ELR (cell line): ENCODE results near the gene GPER1.
"Not testable (repeated sequence)": the region's sequence is repeated elsewhere in the genome, so short reads cannot be mapped to it uniquely, and the experiment has no call there.

Source experiments
- DNase-seq: peaks from one replicate; pipeline ENCODE4 v3.0.0-alpha.2; 2015; ENCODE audit warnings: low read depth

GPER1 gene

DNA sequence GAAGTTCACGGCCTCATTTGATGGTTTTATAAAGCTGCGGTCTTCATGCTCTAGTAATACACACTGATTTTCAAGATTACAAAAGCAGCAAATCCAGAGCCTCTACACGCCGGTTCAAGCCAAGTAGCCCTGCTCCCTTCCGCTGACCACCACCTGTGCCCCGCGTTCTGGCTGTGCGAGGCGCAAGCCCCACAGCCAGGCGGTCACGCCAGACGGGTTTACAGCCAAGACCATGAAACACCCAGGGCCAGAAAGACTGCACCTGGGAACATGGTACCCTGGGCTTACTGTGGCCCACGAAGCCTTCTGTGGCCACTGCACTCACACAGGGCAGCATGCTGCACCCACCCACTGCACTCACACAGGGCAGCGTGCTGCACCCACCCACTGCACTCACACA lies 33.6 kb downstream of the GPER1 start:
- no peak for DNase-seq

DNA sequence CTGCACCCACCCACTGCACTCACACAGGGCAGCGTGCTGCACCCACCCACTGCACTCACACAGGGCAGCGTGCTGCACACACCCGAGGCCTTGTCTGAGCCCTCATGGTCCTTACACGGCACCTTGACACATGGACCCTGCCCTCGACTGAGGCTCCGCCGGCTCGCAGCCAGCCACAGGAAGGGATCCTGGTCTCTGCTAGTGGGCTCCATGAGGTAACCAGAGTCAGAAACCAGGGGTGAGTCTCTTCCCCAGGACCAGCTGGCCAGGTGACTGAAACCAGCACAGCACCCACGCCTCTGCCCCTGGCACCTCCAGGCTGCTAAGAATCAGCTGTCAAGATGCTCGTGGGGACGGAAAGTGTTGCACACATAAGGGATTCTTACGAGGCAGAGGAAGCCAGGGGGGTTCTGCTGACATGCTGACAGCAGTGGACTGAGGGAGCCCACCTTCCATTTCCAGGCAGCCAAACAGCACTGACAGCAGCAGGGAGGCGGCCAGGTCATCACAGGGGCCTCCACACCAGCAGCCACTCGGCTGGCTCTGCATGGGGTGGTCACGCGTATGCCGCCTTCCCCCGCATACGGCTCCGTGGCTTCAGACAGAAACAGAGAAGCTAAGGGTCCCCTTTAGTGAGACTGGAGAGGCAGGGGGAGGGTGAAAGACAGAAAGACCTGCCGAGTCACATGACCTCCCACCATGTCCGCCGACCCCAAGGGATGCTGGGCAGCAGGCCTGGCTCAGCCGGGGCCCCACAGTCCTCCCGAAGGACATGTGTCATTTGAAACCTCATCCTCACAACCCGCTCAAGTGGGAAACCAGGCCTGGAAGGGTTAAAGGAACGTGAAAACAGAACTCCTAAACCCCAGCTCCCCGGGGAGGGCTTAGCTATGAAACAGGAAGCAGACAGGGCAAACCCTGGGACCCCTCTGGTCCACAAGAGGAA lies 34.2 kb downstream of the GPER1 start:
- no peak for DNase-seq

DNA sequence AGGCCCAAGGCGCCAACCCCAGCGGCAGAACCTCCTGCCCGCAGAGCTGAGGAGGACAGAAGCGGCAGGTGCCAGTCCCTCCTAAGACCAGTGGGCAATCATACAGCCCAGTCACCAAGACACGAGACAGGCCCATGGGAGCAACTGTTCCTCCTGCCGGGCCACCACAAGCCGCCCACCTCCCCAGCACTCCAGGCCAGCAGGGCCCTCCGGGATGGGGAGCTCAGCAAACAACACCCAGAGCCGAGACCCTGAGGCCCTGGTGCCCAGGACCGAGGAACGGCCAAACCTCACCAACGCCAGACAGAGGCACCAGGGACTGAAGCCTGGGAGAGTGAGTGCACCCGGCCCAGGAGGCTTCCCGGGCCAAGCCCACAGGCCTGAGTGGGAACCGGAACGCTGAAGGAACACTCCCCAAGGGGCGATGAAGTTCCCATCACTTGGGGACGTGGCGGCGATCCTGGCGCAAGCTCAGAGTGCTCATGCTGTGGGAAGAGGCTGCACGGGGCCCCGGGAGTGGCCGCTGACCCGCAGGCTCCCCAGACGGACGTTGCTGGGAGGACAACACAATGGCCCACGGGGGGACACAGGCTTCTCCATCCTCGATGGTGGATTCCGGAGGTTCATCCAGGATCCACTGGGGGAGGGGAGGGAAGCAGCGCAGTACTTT lies 35.1 kb downstream of the GPER1 start:
- no peak for DNase-seq

DNA sequence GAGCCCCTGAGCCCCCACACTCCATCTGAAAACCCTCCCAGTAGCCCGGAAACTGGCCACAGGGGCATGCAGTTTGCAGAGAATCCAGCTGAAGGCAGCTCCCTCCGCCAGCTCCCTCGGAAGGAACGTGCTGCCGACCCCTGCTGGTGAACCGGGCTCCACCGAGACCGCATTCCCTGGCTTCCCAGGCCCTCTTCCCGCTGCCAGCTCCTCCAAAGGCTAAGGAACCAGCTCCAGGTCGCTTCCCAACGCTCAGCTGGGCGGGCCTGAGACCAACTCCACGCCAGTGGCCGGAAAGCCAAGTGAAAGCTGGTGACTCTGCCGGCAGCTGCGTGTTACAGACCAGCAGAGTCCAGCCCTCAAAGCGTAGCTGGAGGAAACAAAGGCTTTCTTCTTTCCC lies 35.8 kb downstream of the GPER1 start:
- DNase-seq = no peak

DNA sequence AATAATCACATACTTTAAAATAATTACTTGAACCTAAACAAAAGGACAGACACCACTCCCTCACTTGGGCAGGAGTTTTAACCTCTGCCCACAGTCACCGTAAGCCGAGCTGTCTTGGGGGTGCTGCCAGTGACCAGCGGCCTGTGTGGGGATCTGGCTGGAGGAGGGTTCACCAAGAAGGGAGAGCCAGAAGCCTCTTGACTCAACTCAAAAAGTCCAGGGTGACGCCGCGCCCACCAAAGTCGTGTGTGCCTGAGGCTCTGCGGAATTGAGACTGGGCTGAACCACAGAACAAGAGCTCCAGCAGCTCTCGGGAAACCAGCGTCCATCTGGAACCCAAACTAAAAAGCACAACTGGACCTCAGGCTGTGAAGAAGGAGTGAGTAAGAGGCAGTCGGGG lies 36.3 kb downstream of the GPER1 start:
- DNase-seq = no peak

DNA sequence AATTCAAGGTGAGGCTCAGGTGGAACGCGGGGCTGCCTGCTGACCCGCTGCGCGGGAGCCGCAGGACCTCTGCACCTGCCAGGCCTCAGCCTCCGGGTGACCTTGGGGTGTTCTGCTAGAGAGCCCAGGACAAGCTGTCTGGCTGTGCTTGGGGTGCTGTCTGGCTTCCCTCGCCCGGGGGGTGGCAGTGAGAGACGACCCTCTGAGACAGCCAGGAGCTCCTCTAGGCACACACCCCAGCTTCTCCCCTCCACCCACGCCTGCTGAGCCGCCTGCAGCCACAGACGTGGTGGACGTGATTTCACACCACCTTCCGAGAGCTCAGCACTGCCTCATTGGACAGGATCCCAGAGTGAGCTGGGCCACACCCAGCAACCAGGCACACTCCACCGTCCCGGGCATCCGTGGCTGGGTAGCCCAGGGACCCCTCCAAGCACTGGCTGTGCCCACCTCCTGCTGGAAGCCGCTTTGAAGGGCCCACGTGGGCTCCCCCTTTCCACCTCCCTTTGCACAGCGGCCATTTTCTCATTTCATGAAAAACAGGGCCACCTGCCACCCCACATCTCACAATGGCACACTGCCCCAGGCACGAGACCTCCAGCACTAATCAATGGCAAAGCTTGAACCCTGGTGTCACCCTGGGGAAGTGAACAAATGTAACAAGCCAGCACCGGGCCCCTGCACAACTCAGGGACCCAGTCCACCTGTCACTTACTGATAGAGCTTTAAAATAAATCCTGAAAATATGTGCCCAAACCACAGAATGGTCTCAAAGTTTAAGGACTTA lies 37.1 kb downstream of the GPER1 start:
- no peak for DNase-seq

DNA sequence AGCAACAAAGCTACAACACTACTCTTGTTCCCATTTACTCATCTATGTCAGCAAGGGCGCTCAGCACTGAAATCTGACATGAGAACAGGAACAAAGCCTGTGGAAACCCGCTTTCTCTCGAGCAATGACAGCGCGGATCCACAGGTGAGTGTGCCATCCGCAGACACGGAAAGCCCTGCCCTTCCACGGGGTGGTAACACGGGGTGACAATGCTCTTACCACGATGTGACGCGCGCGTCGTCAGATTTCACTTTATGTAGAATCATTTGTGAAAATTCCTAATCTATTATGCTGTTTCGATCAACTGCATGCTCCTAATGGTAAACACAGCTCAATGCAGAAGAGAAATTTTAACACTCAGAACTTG lies 37.7 kb downstream of the GPER1 start:
- no peak for DNase-seq

DNA sequence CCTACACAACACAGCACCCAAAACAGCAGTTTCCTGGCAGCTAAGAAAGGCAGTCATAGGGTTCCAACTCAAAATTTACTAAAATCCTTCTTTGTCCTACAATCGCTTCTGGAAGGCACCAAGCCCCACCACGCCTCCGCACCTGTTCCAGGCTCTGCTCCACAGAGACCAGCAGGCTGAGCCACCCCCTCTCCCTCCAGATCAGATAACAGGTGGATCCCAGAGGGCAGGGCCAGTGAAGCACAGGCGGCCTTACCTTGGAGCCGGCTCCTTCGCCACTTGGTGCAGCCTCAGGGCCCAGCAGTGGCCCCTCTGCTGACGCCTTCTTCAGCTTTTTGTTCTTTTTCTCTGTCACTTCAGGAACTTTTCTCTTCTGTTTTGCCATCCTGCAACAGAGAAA lies 39.1 kb downstream of the GPER1 start:
- no peak for DNase-seq

DNA sequence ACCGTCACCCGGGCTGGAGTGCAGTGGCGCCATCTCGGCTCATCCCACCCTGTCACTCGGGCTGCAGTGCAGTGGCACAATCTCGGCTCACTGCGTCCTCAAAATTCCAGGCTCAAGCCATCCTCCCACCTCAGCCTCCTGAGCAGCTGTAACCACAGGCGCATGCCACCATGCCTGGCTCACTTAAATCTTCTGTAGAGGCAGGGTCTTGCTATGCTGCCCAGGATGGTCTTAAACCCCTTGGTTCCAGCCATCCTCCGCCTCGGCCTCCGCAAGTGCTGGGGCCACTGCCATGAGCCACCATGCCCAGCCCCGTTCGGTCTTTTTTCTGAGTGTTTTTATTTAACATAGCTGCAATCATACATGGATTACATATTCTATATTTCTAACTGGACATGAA lies 41.5 kb downstream of the GPER1 start:
- no peak for DNase-seq

DNA sequence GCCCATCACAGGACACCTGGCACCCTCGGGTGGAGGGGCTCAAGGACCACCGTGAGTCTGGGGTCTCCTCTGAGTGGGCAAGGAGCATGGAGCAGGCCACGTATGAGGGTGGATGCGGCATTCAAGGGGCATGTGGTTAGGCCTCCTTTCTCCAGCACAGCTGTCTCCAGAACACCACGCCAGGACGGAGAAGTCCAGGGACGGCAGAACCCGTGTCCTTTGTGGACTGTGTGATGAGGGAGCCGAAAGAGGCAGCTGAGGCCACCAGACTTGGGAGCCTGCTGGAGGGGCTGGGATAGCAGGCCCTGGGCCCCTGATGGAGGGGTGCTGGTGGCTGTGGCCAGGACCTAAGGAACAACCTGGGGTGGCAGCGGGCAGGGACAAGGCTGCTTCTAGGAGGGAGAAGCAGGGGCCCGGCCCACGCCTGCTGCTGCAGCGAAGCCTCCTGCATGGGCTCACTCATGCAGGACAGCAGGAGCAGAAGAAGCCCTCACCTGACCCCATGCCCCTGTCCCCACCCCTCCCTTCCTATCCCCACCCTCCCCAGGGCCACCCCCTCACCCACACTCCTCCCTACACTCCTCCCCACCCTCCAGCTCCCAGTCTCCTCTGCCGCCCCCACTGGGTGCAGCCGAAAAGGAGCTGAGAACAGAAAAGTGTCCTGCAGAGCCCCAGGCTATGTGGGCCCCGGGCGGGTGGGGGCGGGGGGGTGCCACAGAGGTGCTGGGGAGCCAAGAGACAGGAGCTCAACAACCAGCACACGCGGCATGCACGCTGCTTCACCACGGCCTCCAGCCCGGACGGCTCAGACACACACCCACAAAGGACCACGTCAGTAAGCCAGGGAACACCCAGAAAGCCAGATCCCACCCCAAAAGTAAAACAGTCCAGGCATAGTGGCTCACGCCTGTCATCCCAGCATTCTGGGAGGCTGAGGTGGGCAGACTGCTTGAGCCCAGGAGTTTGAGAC lies 42.4 kb downstream of the GPER1 start:
- DNase-seq = no peak

DNA sequence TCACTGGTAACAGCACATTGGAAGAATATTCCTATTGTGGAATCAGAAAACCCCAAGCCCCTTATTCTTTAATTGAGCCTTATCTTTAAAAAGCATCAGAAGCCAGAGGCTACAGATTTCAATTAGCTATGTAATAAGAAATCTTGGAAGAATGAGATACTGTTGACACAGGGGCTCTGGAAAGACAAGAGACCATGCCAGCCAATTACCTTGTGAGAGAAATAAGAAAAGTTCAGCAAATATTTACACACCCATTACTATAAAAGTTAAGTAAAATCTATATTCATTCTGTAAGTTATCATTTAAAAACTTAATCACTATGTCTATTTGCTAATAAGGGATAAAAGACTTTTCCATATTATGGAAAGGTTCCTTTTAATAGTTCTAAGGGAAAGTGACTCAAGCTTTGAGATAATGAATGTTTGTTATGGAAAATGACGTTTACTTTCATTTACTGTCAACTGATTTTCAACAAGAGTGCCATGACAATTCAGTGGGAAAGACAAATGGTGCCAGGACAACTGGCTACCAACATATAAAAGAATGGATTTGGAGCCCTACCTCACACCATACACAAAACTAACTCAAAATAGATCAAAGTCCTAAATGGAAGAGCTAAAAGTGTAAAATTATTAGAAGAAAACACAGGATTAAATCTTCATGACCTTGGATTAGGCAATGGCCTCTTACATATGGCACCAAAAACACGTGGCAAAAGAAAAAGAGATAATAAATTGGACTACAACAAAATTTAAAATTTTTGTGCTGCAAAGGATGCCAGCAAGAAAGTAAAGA lies 43.8 kb downstream of the GPER1 start:
- no peak for DNase-seq

DNA sequence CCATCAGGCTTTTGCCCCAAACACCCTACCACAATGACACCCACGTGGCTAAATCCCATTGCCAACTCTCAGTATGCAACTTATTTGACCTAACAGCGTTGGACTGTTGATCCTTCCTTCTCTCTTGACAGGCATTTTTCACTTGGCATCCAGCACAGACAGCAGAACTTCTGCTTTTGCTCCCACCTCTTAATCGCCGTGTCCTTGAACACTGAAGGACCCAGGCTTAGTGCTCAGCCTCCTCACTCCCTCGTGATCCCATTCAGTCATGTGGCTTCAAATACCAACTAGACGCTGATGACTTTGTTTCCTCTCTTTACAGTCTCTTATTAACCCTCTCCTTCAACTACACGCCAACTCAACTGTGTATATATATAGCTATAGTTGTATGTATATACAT lies 47.0 kb downstream of the GPER1 start:
- DNase-seq = no peak

DNA sequence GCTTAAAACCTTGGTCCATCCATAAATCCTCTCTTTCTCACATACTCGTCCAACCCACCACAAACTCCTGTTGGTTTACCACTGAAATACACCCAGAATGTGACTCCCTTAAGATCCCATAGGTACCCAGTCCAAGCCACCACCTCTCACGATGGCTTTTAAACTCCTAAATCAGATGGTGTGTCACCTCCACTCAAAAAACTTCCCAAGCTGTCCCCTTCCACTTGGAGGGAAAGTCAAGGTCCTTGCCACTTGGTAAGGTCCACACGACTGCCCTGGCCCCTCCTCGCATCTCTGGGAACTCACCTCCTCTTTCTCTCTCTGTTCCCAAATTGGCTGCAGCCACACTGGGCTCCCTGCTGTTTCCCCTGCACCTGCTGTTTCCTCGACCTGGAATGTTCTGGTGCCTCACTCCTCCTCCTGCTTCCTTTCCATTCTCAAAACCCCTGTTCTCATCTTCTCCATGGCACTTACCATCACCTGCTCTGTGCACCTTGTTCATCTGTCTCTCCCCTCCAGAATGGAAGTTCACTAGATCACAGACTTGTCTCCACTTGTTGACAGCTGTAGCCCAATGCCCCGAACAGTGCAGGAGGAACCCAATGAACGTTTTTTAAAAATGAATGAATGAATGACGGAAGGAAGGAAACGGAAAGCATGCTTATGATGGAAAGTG lies 49.1 kb downstream of the GPER1 start:
- DNase-seq = peak; percentile 34

DNA sequence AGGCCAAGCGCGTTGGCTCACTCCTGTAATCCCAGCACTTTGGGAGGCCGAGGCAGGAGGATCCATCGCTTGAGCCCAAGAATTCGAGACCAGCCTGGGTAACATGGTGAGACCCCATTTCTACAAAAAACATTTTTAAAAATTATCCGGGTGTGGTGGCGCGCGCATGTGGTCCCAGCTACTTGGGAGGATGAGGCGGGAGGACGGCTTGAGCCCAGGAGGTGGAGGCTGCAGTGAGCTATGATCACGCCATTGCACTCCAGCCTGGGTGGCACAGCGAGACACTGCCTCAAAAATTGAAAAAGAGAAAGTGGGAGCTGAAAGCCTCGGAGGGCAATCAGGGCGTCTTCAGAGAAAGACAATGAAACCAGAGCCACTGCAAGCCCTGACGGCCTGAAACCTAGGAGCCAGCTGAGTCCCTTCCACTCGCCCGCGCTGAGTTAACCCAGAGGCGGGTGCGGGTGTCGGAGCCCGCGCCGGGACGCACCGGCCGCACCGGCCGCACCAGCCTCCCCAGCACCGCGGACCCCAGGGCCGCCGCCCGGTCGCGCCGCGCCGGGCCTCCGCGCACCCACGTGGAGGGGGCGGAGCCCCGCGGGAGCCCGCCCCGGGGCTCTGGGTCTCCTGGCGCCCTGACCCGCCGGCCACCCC lies 49.7 kb downstream of the GPER1 start:
- DNase-seq = no peak

DNA sequence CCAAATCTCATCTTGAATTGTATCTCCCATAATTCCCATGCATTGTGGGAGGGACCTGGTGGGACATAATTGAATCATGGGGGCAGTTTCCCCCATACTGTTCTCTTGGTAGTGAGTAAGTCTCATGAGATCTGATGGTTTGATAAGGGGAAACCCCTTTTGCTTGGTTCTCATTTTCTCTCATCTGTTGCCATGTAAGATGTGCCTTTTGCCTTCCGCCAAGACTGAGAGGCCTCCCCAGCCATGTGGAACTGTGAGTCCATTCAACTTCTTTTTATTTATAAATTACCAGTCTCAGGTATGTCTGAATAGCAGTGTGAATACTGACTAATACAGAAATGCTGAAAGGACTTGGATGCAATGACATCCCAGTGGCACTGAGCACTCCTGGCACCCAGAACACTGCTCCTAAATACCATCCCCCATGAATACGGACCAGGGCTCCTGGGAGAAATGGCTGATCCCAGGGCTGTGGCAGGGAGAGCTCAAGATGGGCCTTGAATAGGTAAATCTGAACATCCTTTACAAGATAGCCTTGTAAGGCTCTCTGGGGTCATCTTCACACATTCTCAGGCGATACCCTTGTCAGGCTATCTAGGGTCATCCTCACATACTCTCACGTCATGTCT lies 52.7 kb downstream of the GPER1 start:
- no peak for DNase-seq

DNA sequence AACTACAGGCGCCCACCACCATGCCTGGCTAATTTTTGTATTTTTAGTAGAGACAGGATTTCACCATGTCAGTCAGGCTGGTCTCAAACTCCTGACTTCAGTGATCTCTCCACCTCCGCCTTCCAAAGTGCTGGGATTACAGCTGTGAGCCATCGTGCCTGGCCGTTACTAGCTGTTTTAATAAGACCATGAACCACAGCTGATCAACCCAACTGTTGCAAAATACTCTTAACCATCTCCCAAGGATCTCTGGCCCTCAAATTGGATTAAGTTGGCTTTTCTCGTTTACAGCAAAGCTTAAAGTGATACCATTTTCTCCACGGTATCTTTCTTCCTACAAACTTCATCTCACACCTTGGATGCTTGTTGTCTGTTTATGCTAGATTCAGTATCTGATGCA lies 53.7 kb downstream of the GPER1 start:
- no peak for DNase-seq

DNA sequence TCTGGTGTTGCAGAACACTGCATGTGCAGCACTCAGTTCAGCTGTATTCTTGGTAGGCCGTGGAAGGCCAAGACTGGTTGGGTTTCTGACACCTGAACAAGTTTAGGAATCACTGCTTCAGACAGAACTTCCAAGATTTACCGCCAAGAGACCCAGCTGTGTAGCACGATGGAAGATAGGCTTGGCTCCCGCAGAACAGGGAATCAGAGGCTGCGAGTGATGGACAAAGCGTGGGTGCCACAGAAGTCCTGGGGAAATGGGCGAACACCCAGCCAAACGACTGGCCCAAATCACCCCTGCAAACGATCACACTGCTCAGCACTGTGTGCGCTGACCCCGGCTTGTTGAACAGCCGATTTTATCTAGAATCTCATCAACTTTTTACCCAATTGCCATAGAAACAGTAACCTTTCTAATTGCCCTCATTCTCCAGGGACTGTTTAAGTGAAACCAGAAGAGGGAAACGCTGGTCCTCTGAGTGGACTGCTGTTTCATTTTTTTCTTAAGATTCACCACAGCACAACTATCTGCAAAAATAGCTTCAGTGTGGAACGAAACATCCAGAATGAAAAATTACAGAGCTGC lies 54.2 kb downstream of the GPER1 start:
- no peak for DNase-seq

DNA sequence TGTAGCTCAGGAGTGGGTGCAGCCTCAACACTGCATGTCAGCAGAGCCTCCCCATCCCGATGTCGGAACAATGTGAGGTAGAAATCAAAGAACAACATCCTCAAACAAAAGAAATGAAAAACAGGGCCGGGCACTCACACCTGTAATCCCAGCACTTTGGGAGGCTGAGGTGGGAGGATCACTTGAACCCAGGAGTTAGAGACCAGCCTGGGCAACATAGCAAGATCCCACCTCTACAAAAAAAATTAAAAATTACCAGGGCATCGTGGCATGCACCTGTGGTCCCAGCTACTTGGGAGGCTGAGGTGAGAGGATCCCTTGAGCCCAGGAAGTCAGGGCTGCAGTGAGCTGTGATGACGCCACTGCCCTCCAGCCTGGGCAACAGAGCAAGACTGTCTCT lies 55.1 kb downstream of the GPER1 start:
- DNase-seq = not testable (repeated sequence)
